GM18502 (cell line): ENCODE measurements around the gene TGFBR3L.
"Not testable (repeated sequence)": the region's sequence is repeated elsewhere in the genome, so short reads cannot be mapped to it uniquely, and the experiment has no call there.

ENCODE experiments used
- ATAC-seq: cut with Tn5 transposase; IDR thresholded peaks from one replicate; pipeline ENCODE4 v1.9.1; 2021; ENCODE audit warnings: mild to moderate bottlenecking; ENCODE audit not compliant: unreplicated experiment, poor library complexity

The TGFBR3L gene

DNA sequence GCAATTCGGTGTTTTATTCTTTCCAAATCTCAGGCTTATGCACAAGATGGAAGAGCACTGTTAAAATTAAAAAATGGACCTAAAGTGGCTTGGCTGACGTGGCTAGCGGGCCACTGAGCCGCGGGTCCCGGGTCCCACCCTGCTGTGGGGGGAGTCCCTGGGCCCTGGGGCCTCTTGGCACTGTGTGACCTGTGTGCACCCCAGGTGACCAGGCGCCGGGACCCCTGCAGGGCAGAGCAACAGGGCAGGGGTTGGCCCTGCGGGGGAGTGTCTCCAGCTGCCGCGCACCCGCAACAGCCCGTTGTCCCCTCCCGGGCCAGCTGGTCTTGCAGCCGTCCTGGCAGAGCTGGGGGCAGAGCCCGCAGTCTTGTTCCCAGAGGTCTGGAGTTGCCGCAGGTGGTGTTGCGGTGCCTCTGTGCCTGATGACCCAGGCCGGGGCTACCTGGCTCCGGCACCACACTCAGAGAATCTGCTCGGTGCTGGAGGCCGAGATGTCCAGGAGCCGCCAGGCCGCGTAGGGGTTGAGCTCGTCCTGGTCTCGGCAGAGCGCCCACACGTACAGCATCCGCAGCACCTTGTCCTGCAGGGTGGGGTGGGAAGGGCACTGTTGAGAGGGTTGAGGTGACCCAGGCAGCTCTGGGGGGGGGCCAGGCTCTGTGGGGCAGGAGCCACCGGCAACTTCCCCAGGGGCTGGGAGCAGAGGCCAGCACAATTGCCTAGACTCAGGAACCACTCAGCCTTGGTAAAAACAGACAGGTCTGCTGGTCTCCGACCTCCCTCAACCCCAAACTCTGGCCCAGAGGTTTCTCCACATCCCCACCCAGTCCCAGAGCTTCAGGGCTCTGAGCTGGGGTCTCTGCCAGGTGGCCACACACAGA is 12.3 kb downstream of the TGFBR3L start:
- no peak for ATAC-seq

DNA sequence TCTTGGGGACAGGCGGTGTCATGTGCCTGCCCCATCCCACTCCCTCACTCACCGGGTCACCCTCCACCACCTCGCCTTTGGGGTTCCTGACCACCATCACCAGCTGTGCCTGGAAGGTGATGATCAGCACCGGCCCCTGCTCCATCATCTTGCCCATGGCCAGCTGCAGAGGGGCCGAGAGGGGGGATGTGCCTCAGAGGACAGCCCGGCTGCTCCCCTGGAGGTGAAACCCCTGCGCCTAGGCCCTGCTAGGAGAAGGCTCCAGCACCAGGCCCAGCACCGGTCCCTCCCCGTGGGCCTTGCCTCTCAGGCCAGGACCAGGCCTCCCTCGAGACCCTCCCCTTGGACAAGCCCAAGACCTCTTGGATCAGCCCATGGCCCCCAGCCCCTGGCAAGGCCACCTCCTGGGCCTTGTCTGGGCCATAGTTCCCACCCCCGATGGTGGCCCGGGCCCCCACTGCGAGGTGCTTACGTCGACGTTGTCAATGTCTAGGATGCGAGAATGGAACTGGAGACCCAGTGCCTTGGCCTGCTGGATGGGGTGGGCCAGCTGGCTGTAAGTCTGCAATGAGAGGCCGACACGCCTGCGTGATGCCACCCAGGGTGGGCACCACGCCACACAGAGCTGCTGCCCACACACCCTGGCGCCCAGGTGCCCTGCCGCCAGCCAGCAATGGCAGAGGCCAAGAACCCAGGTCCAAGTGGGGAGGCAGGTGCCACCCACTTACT is 13.1 kb downstream of the TGFBR3L start:
- no peak for ATAC-seq

DNA sequence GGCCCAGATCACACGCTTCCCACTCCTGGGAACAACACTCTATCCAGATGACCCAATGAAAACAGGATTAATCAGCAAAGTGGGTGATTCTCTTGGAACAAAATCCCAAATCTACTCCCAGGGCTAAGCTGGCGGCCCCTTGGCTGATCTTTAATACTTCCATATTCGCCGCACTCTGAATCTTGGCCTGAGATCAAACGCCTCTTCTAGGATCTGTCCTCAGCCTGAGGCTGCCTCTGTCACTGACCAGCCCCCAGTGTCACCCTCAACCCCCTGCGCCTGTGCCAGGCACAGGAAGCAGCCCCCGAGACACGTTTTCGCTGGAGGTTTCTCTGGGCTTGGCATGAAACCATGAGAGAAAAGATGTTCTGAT is 13.7 kb downstream of the TGFBR3L start:
- no peak for ATAC-seq

DNA sequence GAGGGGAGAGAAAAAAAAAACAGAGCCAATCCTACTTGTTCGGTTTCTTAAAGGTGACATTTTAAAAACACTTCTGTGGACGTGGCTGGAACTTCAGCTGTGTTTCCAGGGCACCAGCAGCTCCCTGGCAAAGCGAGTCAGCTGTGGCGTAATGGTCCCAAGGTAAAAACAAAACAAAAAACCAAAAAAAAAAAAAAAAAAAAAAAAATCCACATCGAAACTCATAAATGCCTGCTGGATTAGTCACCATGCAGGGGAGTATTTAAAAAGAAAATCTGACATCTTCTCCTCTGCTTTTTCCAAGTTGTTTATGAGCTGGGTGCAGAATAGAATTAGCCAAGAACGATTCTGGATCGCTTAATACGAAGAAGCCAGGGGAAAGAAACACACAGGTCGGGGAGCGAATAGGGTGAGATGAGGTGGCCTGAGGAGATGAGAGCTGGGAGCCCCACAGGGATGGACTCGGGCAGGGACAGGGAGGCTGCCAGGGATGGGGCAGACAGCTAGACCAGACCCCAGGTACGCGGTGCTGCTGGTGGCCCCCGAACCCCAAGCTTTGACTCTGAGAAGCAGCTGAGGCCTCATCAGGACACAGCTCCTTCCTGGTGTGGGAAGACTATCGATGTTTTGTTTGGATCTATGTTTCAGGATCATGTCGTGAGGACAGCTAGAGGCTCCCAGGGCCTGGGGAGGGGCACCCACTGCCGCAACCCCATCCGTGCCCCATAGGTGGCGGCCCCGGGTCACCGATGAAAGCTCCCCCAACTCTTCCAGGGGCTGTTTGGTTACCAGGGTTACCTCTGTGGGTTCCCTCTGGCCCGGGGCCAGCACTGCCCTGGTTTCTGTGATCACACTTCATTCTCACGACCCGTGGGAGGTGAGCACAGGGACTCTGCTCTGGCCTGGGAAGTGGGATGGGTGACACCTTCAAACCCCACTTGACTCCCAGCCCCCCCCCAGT is 14.4 kb downstream of the TGFBR3L start:
- no peak for ATAC-seq

DNA sequence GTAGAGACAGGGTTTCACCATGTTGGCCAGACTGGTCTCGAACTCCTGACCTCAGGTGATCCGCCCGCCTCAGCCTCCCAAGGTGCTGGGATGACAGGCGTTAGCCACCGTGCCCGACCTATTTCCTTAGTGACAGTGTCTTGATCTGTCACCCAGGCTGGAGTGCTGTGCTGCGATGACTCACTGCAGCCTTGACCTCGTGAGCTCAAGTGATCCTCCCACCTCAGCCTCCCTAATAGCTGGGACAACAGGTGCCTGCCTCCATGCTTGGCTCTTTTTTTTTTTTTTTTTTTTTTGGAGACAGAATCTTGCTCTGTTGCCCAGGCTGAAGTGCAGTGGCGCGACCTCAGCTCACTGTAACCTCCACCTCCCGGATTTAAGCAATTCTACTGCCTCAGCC is 15.4 kb downstream of the TGFBR3L start:
- ATAC-seq = not testable (repeated sequence)

DNA sequence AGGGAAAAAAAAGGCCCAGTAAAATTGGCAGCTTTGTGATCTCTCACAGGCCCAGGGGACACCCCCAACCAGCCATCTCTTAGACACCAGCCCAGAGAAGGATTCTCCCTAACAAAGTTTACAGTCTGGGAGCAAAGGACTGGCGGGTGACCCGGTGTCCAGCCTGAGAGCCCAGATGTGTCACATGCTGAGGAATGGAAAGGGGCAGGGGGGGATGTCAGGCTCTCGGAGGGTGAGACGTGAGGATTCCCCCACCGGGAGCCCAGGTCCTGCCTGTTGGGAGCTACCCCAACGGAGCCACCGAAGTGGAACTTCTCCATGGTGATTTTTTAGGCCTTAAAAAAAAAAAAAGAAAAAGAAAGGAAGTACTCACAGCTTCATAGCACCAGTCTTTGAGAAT is 16.1 kb downstream of the TGFBR3L start:
- no peak for ATAC-seq

DNA sequence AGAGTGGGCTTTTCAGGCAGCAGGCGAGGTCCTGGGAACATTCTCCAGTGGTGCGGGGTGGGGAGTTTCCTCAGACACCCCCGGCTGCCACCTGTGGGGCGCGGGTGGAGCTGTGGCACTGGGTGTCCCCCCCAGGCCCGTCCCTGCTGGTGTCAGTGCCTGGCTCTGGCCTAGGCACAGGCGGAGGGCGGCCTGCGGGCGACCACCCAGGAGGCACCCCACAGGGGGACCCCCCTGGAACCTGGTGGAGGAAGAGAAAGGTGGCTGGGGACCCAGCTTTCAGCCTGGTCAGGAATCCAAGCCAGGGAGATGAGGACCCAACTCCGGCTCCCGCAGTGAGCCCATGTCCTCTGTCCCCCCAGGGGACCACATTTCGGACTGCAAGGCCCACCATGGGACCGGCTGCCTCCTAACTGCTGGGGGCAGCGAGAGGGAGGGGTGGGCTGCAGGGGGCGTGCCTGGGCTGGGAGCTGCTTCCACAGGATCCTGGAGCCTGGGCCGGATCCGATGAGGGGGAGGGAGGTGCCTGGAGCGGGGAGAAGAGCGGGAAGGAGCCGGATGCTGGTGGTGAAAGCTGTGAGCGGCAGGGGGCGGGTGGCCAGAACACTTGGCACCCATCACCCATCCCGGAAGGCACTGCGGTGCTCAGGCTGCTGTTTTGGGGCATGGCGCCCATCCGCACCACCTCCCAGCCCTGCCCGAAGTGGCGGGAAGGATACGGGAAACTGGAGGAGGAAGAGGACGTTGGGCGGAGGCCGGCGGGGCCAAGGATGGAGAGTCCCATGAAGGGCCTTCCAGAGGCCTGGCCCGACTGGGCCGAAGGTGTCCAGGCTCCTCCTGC is 16.8 kb downstream of the TGFBR3L start:
- no peak for ATAC-seq

DNA sequence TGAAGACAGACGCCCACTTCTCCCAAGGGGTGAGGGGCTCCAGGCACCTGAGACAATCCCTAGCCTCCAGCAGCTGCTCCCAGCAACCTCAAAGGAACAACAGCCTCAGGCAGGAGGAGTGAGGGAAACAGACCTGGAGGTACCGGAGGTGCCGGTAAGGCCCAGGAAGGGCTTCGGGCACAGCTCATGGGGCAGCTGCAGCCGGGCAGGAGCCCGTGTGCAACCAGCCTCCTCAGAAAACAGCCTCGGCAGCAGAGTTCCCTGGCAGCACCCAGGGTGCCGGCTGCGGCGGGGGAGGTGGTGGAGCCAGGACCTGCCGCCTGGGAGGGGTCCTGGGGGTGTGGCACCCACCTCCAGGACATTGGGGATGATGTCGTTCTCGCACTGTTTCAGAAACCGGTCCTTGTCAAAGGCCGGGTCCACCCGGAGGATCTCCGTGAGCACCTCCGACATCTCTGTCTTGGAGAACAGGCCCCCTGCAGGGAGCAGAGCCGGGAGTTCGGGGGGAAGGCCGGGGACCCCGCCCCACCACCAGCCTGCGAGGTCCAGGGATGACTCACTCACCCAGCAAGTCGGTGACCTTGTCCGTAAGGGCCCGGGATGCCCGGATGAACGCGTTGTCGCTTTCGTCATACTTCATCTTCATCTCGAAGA is 17.8 kb downstream of the TGFBR3L start:
- no peak for ATAC-seq

DNA sequence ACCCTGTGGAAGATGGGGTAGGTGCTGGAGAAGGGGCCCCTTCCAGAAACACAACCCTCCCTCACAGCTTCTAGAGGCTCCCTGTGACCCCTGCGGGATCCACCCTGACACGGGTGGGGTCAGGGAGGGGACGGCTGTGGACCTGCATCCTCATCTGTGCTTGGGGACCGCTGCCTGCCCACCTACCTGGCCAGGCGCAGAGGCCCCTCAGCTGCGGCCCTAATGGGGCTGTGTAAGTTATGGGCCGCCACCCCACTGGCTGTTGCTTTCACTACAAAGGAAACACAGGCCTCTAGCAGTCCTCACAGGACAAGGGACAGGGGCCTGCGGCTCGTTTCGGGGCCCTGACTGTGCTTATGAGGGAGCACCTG is 18.3 kb downstream of the TGFBR3L start:
- ATAC-seq = no peak

DNA sequence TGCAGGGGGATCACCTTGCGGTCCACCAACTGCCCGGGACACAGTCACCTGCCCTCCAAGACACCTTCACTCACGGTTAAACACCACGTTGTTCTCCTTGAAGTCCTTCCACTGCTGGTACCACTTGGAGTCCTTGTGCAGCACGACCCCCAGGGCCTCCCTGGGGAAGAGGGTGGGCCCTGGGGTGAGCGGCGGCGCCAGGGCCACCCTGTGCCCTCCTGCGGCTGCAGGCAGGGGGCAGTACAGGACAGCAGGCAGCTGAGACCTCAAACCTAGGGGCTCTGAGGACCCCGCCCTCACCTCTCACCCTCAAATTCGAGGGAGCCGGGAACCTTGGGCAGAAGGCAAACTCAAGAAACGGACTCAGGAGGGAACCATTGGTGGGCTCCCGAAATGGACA is 18.8 kb downstream of the TGFBR3L start:
- no peak for ATAC-seq

DNA sequence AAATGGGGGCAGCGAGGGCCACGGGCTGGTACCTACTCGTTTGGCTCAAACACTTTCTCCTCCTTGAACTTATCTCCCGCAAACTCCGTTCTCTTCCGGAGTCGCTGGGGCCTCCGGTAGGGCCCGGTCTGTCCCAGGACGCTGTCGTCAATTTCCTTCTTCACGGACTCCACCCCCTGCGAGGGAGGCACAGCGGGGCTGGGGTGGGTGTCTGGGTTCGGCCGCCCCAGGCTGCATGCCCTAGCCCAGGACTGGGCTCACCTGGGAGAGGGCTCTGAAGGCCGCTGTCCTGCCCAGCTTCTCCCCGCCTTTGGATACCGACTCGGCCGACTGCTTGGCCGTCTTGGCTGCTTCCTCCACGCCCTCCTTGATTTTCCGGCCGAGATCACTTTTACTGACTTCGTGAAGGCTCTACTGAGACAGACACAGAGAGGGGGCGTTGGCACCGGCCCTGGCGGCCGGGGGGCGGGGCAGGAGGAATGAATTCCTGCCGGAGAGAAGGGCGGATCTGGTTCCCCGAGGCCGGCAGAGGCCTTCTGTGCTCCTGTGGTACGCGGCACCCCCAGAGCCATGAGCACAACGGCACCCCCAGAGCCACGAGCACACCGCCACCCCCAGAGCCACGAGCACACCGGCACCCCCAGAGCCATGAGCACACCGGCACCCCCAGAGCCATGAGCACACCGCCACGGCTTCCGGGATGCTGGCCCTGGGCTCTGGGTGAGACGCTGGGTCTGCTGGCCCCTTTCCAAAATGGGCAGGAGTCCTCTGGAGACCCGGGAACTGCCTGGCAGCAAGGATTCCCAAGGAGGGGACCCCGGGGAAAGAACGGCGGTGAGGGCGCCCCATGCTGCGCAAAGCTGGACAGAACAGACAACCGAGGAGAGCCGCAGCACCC is 19.4 kb downstream of the TGFBR3L start:
- ATAC-seq = no peak

DNA sequence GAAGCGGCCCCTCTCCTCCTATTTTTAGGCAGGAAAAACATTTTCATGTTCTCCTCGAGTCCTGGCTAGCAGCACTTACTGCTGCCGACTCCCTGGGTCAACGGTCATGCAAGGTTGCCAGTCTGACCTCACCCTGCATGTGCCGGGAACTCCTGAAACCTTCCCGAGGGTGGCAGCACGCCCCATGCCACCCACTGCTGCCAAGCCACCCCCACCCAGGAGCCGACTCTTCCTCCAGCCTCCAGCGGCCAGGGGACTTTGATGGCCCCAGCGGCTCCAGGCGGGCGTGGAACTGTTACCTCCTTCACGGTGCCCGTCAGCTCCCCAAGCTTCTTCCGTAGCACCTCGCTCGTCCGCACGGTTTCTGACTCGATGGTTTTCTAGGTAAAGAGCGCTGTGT is 20.1 kb downstream of the TGFBR3L start:
- no peak for ATAC-seq

DNA sequence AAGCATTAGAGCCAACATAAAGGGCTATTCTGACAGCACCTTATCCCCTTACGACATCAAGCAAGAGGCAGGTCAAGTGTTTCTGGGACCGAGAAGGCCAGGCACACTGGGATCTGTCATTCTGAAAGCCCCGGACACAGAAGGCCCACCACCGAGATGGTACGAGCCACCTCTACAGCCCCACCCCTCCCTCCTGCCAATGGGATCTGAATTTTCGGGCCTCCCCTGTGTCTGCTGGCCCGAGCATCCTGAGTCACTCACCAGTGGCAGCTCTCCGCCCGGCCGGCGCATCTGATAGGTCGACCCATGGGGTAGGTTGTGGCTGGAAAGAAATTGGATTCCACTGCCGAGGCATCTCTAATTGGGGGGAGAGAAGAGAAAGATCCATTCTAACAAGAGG is 26.2 kb downstream of the TGFBR3L start:
- no peak for ATAC-seq

DNA sequence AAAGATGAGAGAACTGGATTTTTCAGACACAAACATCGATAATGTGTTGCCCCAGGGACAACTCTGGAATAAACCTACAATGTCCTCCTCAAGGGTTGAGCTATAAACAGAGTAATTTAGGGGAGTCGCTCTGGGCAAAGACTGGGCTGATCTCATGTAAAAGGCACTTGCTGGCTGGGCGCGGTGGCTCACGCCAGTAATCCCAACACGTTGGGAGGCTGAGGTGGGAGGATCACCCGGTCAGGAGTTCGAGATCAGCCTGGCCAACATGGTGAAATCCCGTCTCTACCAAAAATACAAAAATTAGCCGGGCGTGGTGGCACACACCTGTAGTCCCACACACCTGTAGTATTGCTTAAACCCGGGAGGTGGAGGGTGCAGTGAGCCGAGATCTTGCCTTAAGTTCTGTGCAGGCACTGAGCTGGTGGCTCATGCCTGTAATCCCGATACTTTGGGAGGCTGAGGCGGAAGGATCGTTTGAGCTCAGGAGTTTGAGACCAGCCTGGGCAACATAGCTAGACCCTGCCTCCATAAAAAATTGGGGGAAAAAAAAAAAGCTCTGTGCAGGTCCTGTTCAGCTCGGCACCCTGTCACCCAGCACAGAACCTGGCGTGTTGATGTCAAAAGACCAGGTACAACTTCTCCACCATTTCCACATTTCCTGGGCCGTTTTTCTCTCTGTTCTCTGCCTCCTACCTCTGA is 27.4 kb downstream of the TGFBR3L start:
- ATAC-seq = no peak

DNA sequence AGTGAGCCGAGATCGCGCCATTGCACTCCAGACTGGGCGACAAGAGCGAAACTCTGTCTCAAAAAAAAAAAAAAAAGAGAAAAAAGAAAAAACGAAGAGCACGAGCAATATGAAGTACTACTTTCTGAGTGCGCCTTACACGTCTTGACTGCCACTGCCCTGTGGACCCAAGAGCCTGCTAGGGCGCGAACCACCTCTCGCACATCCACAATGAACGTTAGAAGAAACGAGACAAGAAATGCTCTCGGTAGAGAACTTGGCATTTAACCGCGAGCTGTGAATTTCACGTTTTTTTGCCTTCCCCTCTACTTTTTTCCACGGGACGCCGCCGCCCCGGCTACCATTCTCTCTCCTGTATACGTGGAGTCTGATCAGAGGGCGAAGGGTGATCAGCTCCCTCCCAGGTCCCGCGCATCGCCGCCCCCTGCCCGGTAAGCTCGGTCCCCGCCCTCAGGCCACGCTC is 28.4 kb downstream of the TGFBR3L start:
- peak; percentile 32 for ATAC-seq

DNA sequence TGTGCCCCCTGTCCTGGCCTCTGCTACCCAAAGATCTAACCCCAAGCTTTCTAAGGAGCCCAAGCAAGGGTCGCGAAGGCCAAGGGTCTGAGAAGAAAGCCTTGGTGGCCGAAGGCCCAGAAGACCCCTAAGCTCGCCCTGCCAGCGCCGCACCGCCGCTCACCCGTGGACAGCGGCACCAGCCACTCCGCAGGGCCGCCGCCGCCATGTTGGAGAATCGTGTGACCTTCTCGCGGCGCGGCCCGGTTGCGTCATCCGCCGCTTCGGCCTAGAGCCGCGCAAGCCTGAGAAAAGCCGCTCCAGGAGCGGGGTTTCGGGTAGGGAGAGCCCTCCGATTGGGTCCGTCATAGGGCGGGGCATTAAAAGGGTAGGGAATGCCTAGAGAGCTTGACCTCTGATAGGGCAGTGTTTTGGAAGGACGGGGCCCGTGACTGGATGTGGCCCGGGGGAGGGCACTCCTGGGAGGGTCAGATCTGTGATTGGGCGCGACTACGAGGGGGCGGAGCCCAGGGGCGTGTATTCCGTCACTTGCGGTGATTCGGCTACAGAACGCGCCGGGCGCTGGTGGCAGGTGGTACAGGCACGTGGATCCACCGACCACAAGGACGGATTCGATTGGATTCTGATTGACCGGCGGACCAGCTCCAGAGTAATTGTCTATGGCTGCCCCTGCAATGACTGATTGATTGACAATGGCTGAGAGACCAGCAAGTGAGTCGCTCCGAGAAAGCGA is 29.0 kb downstream of the TGFBR3L start, which contains the start of gene TIMM44:
Gene TIMM44 (minus strand): TSS at position 223 of the 733 bp plus-strand sequence. CDS start 15 bp downstream, at position 208.
- peak; percentile 93 for ATAC-seq
